ENCODE measurements around the gene CDK4. TPM values are rescaled to one million over a fixed set of nuclear protein-coding genes. Genes with fewer than 3 reads are reported as not detected.

CDK4 gene
- total and polyA plus RNA-seq, 4 donors = 69.7 to 115 (median 89.9) TPM

GRCh38 chr12:57740656-57741412, 11.3 kb downstream of the CDK4 start:
- Histone ChIP-seq H3K27me3 (ENCODE audit: control insufficient read depth in 3 of 3, insufficient read depth in 3 of 3, low read length in 2 of 3) (peaks cover 0 to 59% (median 49%) of the 10 kb centered on the region in 3 donors), H3K27ac (ENCODE audit: low read depth in 1 of 2, low read length in 1 of 2) (no peak overlapping the region), H3K4me3 (no peak overlapping the region), H3K9me3 (ENCODE audit: control insufficient read depth in 4 of 4, insufficient read depth in 3 of 4, low read length in 3 of 4) (no peaks in the 10 kb centered on the region), H3K9ac (ENCODE audit: insufficient read depth in 1 of 2, low read length in 2 of 2) (no peak overlapping the region), H3K4me1 (ENCODE audit: control insufficient read depth in 5 of 5, insufficient read depth in 5 of 5, low read length in 5 of 5) (peaks cover 4 to 17% (median 6%) of the 10 kb centered on the region in 5 donors), H3K36me3 (ENCODE audit: control insufficient read depth in 4 of 4, insufficient read depth in 4 of 4, low read length in 4 of 4) (peaks cover 0 to 1% (median 0%) of the 10 kb centered on the region in 4 donors)
- TF ChIP-seq CTCF (IDR thresholded peaks at IDR 0.05; ENCODE audit: control extremely low read depth, extremely low read depth) = no peak
- 36 to 46% methylated on average over 5 of the region's 5 CpGs for WGBS, 2 donors
- ATAC-seq (ENCODE audit: insufficient read depth, low FRiP score) (no peak), DNase-seq (no peak)

- ATAC-seq (ENCODE audit: insufficient read depth, low FRiP score) (no peak), DNase-seq (no peak)
- H3K27me3 ChIP-seq (ENCODE audit: control insufficient read depth in 3 of 3, insufficient read depth in 3 of 3, low read length in 2 of 3) = peaks cover 0 to 67% (median 57%) of the 10 kb centered on the region in 3 donors
- TF ChIP-seq CTCF (IDR thresholded peaks at IDR 0.05; ENCODE audit: control extremely low read depth, extremely low read depth) = no peak
- no peak overlapping the region for H3K9ac ChIP-seq (ENCODE audit: insufficient read depth in 1 of 2, low read length in 2 of 2)
- H3K9me3 ChIP-seq (ENCODE audit: control insufficient read depth in 4 of 4, insufficient read depth in 3 of 4, low read length in 3 of 4) = no peaks in the 10 kb centered on the region
- H3K4me3 ChIP-seq = no peak overlapping the region
- WGBS, 2 donors = 51 to 66% methylated on average over 10 of the region's 10 CpGs
- H3K4me1 ChIP-seq (ENCODE audit: control insufficient read depth in 5 of 5, insufficient read depth in 5 of 5, low read length in 5 of 5) = peaks cover 0 to 14% (median 6%) of the 10 kb centered on the region in 5 donors
- H3K36me3 ChIP-seq (ENCODE audit: control insufficient read depth in 4 of 4, insufficient read depth in 4 of 4, low read length in 4 of 4) = peaks cover 0 to 1% (median 0%) of the 10 kb centered on the region in 4 donors
- H3K27ac ChIP-seq (ENCODE audit: low read depth in 1 of 2, low read length in 1 of 2) = no peak overlapping the region
Measured at GRCh38 chr12:57739914-57740538, 12.1 kb downstream of the CDK4 start.

GRCh38 chr12:57739387-57739786, 12.7 kb downstream of the CDK4 start:
- Histone ChIP-seq H3K27me3 (ENCODE audit: control insufficient read depth in 3 of 3, insufficient read depth in 3 of 3, low read length in 2 of 3) (peaks cover 0 to 73% (median 63%) of the 10 kb centered on the region in 3 donors), H3K4me3 (no peak overlapping the region), H3K27ac (ENCODE audit: low read depth in 1 of 2, low read length in 1 of 2) (no peak overlapping the region), H3K9me3 (ENCODE audit: control insufficient read depth in 4 of 4, insufficient read depth in 3 of 4, low read length in 3 of 4) (no peaks in the 10 kb centered on the region), H3K36me3 (ENCODE audit: control insufficient read depth in 4 of 4, insufficient read depth in 4 of 4, low read length in 4 of 4) (peaks cover 0 to 1% (median 0%) of the 10 kb centered on the region in 4 donors), H3K4me1 (ENCODE audit: control insufficient read depth in 5 of 5, insufficient read depth in 5 of 5, low read length in 5 of 5) (peaks cover 0 to 13% (median 6%) of the 10 kb centered on the region in 5 donors), H3K9ac (ENCODE audit: insufficient read depth in 1 of 2, low read length in 2 of 2) (no peak overlapping the region)
- DNase-seq (no peak), ATAC-seq (ENCODE audit: insufficient read depth, low FRiP score) (no peak)
- TF ChIP-seq CTCF (IDR thresholded peaks at IDR 0.05; ENCODE audit: control extremely low read depth, extremely low read depth) = no peak
- 36 to 60% methylated on average over 7 of the region's 7 CpGs for WGBS, 2 donors
